Measurements from ENCODE around the gene KLF6. TPM values are rescaled to one million over a fixed set of nuclear protein-coding genes. Genes with fewer than 3 reads are reported as not detected.

Gene KLF6
- total RNA-seq, 1 experiment from 2014 or later = 27.9 TPM

- ChIA-PET POLR2A (no interaction called here), CTCF (no interaction called here)
- DNase-seq (ENCODE audit: low spot score) = no peak
- Mint-ChIP-seq H3K9me3 (peaks cover 9% of the 10 kb centered on the region), H3K36me3 (peaks cover 8% of the 10 kb centered on the region), H3K27me3 (ENCODE audit: low read depth) (no peaks in the 10 kb centered on the region; the same call in 1 of the 2 replicates), H3K27ac (peak overlapping the region; percentile 91; the same call in 1 of the 2 replicates), H3K4me3 (peak overlapping the region; percentile 79), H3K4me1 (peaks cover 33% of the 10 kb centered on the region)
- no peak for ATAC-seq
- TF ChIP-seq RELA (CRISPR knock-in tag; IDR thresholded peaks at IDR 0.05; ENCODE audit: borderline replicate concordance) = no peak
- no peak for TF ChIP-seq ZNF138 (CRISPR knock-in tag; conservative IDR thresholded peaks at IDR 0.05)
- TF ChIP-seq STAT6 (CRISPR knock-in tag; conservative IDR thresholded peaks at IDR 0.05; ENCODE audit: low read depth) = no peak
- no peak for TF ChIP-seq CTCF (IDR thresholded peaks at IDR 0.05)
- no peak for TF ChIP-seq TEAD4 (CRISPR knock-in tag; IDR thresholded peaks at IDR 0.05)
- TF ChIP-seq ATF2 (CRISPR knock-in tag; IDR thresholded peaks at IDR 0.05; ENCODE audit: borderline replicate concordance, low read depth) = no peak
- no peak for TF ChIP-seq FOXK1 (CRISPR knock-in tag; IDR thresholded peaks at IDR 0.05)
- TF ChIP-seq NFATC4 (CRISPR knock-in tag; IDR thresholded peaks at IDR 0.05) = no peak
These were observed 2.0 kb upstream of the KLF6 start for GRCh38 chr10:3787016-3787400.

GRCh38 chr10:3786295-3787015 is 1.4 kb upstream of the KLF6 start:
- Mint-ChIP-seq H3K36me3 (peaks cover 13% of the 10 kb centered on the region), H3K27me3 (ENCODE audit: low read depth) (no peaks in the 10 kb centered on the region; the same call in 1 of the 2 replicates), H3K4me1 (peaks cover 38% of the 10 kb centered on the region), H3K9me3 (peaks cover 9% of the 10 kb centered on the region), H3K27ac (peak overlapping the region; percentile 91), H3K4me3 (peak overlapping the region; percentile 79)
- ChIA-PET POLR2A (interaction anchor here (1.1 to 2.9 kb wide), 5 partner anchors 11 to 170 kb away, joined by 3 to 30 read pairs (median 11); no protein-coding TSS in a partner anchor), CTCF (no interaction called here)
- DNase-seq (ENCODE audit: low spot score) (peak; percentile 68), ATAC-seq (peak; percentile 13)
- TF ChIP-seq ZNF671 (CRISPR knock-in tag; IDR thresholded peaks at IDR 0.05) = peak; percentile 59; the same call in 1 of the 2 replicates
- TF ChIP-seq PRRX2 (CRISPR knock-in tag; IDR thresholded peaks at IDR 0.05) = no peak
- no peak for TF ChIP-seq ZBTB21 (CRISPR knock-in tag; IDR thresholded peaks at IDR 0.05; ENCODE audit: borderline replicate concordance)
- TF ChIP-seq JUN (CRISPR knock-in tag; IDR thresholded peaks at IDR 0.05) = no peak
- TF ChIP-seq ZNF281 (CRISPR knock-in tag; IDR thresholded peaks at IDR 0.05) = peak; percentile 90
- no peak for TF ChIP-seq NFE2L1 (CRISPR knock-in tag; IDR thresholded peaks at IDR 0.05)
- TF ChIP-seq EMX1 (CRISPR knock-in tag; IDR thresholded peaks at IDR 0.05) = no peak
- no peak for TF ChIP-seq ARID4B (CRISPR knock-in tag; IDR thresholded peaks at IDR 0.05; ENCODE audit: borderline replicate concordance)
- TF ChIP-seq GABPB1 (CRISPR knock-in tag; IDR thresholded peaks at IDR 0.05) = peak; percentile 56
- no peak for TF ChIP-seq CBFB (CRISPR knock-in tag; IDR thresholded peaks at IDR 0.05; ENCODE audit: low read depth)
- 0 out of 2 replicates have a peak, but pooled peaks have one; percentile 67 for TF ChIP-seq ESRRA (CRISPR knock-in tag; IDR thresholded peaks at IDR 0.05; ENCODE audit: borderline replicate concordance)
